GM23248 (cell line): ENCODE results near the gene RIMS1. TPM values are rescaled to one million over a fixed set of nuclear protein-coding genes. Genes with fewer than 3 reads are reported as not detected.

ENCODE experiments used
- DNase-seq: peaks from one replicate; pipeline ENCODE4 v3.0.0-alpha.2; 2015
- H2AFZ ChIP-seq: fragments of 200-600 bp; sonication (generic); 2 replicates; pipeline ENCODE4 v1.6.1; 2016; ENCODE audit warnings: antibody characterized with exemption
- H3F3A ChIP-seq: fragments of 200-600 bp; sonication (generic); 2 replicates; pipeline ENCODE4 v1.6.1; 2016; ENCODE audit warnings: mild to moderate bottlenecking, antibody characterized with exemption, mixed run types; ENCODE audit not compliant: insufficient read depth
- H3K27ac ChIP-seq: fragments of 200-600 bp; sonication (generic); 2 replicates; pipeline ENCODE4 v1.5.1; 2016; ENCODE audit warnings: mild to moderate bottlenecking
- H3K27me3 ChIP-seq: fragments of 200-600 bp; sonication (generic); replicated peaks from 2 replicates; pipeline ENCODE4 v1.6.1; 2016; ENCODE audit warnings: mild to moderate bottlenecking; ENCODE audit not compliant: insufficient read depth
- H3K36me3 ChIP-seq: fragments of 200-600 bp; sonication (generic); 2 replicates; pipeline ENCODE4 v1.6.1; 2016; ENCODE audit warnings: low read depth, mild to moderate bottlenecking
- H3K4me1 ChIP-seq: fragments of 200-600 bp; sonication (generic); 2 replicates; pipeline ENCODE4 v1.6.1; 2016; ENCODE audit warnings: mild to moderate bottlenecking; ENCODE audit not compliant: insufficient read depth
- H3K4me2 ChIP-seq: fragments of 200-600 bp; sonication (generic); one replicate; pipeline ENCODE4 v1.6.1; 2016; ENCODE audit warnings: mild to moderate bottlenecking; ENCODE audit not compliant: unreplicated experiment
- H3K4me3 ChIP-seq: fragments of 200-600 bp; sonication (generic); 2 replicates; pipeline ENCODE4 v1.5.1; 2016; ENCODE audit warnings: mild to moderate bottlenecking
- H3K79me2 ChIP-seq: fragments of 200-600 bp; sonication (generic); 2 replicates; pipeline ENCODE4 v1.6.1; 2016; ENCODE audit warnings: mild to moderate bottlenecking; ENCODE audit not compliant: insufficient read depth
- H3K9ac ChIP-seq: fragments of 200-600 bp; sonication (generic); 2 replicates; pipeline ENCODE4 v1.6.1; 2016; ENCODE audit warnings: mild to moderate bottlenecking
- H3K9me2 ChIP-seq: fragments of 200-600 bp; sonication (generic); 2 replicates; pipeline ENCODE4 v1.6.1; 2016; ENCODE audit warnings: mixed run types, mild to moderate bottlenecking, moderate library complexity; ENCODE audit not compliant: insufficient read depth
- H3K9me3 ChIP-seq: fragments of 200-600 bp; sonication (generic); one replicate; pipeline ENCODE4 v1.6.1; 2017; ENCODE audit warnings: low read depth
- H4K20me1 ChIP-seq: fragments of 200-600 bp; sonication (generic); 2 replicates; pipeline ENCODE4 v1.6.0; 2016; ENCODE audit not compliant: insufficient read depth
- EZH2 ChIP-seq: fragments of 200-600 bp; sonication (generic); IDR thresholded peaks from 2 replicates; pipeline ENCODE4 v1.6.1; 2018; ENCODE audit warnings: antibody characterized with exemption, mild to moderate bottlenecking; ENCODE audit not compliant: insufficient read depth, poor library complexity, severe bottlenecking
- EZH2phosphoT487 ChIP-seq: fragments of 200-600 bp; sonication (generic); IDR thresholded peaks from 2 replicates; pipeline ENCODE4 v1.6.1; 2018; ENCODE audit warnings: antibody characterized with exemption, moderate library complexity, mild to moderate bottlenecking, low read depth; ENCODE audit not compliant: insufficient read depth
- WGBS, 2 experiments: methylation state at CpG; one replicate each; pipeline ENCODE4 v1.1.6; 2015 to 2017; ENCODE audit warnings: low lambda C conversion rate in 2 of 2, low coverage in 1 of 2; ENCODE audit errors: missing lambda C conversion rate in 2 of 2; 5-methylcytosine and 5-hydroxymethylcytosine counted together
- in situ Hi-C: fragments of 300-500 bp; cut with MboI; formaldehyde crosslinking; loops from 2 replicates; pipeline ENCODE4 v1.15.0; 2020
- polyA plus RNA-seq: library from polyadenylated mRNA; unstranded; fragments of >200 nt; fragmentation: Nextera tagmentation; extraction: Ambion mirVana; gene quantifications from 2 replicates; pipeline ENCODE4 v1.2.1, GENCODE V29; 2016
- total RNA-seq: library from RNA; depleted of rRNA; stranded (reverse); fragments of >200 nt; shearing (Covaris generic); gene quantifications from 2 replicates; pipeline ENCODE4 v1.2.3, GENCODE V29; 2014

Gene RIMS1
- total and polyA plus RNA-seq, 2 experiments from 2014 or later: 1.8 to 10.6 TPM

- H3K36me3 ChIP-seq: no peaks in the 10 kb centered on the region
- in situ Hi-C loops: no loop called here
- 0 out of 2 replicates have a peak, but pooled peaks cover 5% of the 10 kb centered on the region for H3F3A ChIP-seq
- H3K4me3 ChIP-seq: no peak overlapping the region
- H3K9ac ChIP-seq: no peak overlapping the region
- no peak for DNase-seq
- no peaks in the 10 kb centered on the region; the same call in none of the 2 replicates for H3K27me3 ChIP-seq
- no peaks in the 10 kb centered on the region for H3K4me1 ChIP-seq
- H3K9me2 ChIP-seq: no peaks in the 10 kb centered on the region
- H3K27ac ChIP-seq: no peak overlapping the region
- H3K79me2 ChIP-seq: no peaks in the 10 kb centered on the region
- no peak overlapping the region for H2AFZ ChIP-seq
- no peak overlapping the region for H3K4me2 ChIP-seq
- WGBS, 2 experiments: 83 to 88% methylated on average over 5 of the region's 5 CpGs
- no peaks in the 10 kb centered on the region for H4K20me1 ChIP-seq
- no peaks in the 10 kb centered on the region for H3K9me3 ChIP-seq
- TF ChIP-seq EZH2phosphoT487 (no peak), EZH2 (no peak)
Observed at GRCh38 chr6:72287801-72288200, 401.5 kb downstream of the RIMS1 start.

DNA sequence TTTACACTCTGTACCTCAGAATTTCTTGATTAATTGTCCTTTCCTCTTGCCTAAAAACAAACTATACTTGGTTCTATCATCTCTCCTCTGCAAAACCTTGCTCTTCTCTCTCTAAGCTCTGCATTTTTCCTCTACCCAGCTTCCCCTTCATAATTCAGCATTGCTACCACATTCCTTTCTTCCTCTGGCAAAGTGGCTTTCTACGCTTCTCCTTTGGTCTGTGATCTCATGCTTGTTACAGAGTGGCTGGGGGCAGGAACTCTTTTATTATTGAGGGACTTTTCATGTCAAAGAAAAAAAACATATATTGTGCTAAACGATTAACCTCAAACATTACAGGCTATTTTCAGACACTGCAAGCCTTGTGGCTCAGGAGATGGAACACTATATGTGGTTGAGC is 402.2 kb downstream of the RIMS1 start:
- no peak for DNase-seq
- in situ Hi-C loops: no loop called here
- WGBS, 2 experiments: 35 to 47% methylated on average over 2 of the region's 2 CpGs
- TF ChIP-seq EZH2 (no peak), EZH2phosphoT487 (no peak)
- no peaks in the 10 kb centered on the region for H3K9me2 ChIP-seq
- no peaks in the 10 kb centered on the region for H3K79me2 ChIP-seq
- H3K9me3 ChIP-seq: no peaks in the 10 kb centered on the region
- no peaks in the 10 kb centered on the region for H3K36me3 ChIP-seq
- no peak overlapping the region for H2AFZ ChIP-seq
- H3K4me2 ChIP-seq: no peak overlapping the region
- no peak overlapping the region for H3K27ac ChIP-seq
- H3K27me3 ChIP-seq: peaks cover 4% of the 10 kb centered on the region
- no peaks in the 10 kb centered on the region for H3K4me1 ChIP-seq
- H3F3A ChIP-seq: 0 out of 2 replicates have a peak, but pooled peaks cover 5% of the 10 kb centered on the region
- H3K9ac ChIP-seq: no peak overlapping the region
- no peaks in the 10 kb centered on the region for H4K20me1 ChIP-seq
- no peak overlapping the region for H3K4me3 ChIP-seq

- in situ Hi-C loops: no loop called here
- 0 out of 2 replicates have a peak, but pooled peaks cover 5% of the 10 kb centered on the region for H3F3A ChIP-seq
- H3K79me2 ChIP-seq: no peaks in the 10 kb centered on the region
- H3K36me3 ChIP-seq: no peaks in the 10 kb centered on the region
- no peak overlapping the region for H3K9ac ChIP-seq
- TF ChIP-seq EZH2phosphoT487: no peak
- TF ChIP-seq EZH2: no peak
- 33 to 43% methylated on average over 8 of the region's 8 CpGs for WGBS, 2 experiments
- DNase-seq: no peak
- H3K9me2 ChIP-seq: no peaks in the 10 kb centered on the region
- H3K4me3 ChIP-seq: no peak overlapping the region
- peaks cover 5% of the 10 kb centered on the region for H3K27me3 ChIP-seq
- H3K9me3 ChIP-seq: no peaks in the 10 kb centered on the region
- no peaks in the 10 kb centered on the region for H4K20me1 ChIP-seq
- H3K4me1 ChIP-seq: no peaks in the 10 kb centered on the region
- H3K4me2 ChIP-seq: no peak overlapping the region
- no peak overlapping the region for H3K27ac ChIP-seq
- no peak overlapping the region for H2AFZ ChIP-seq
Observed at GRCh38 chr6:72290620-72291019, 404.3 kb downstream of the RIMS1 start.

GRCh38 chr6:72296375-72296774 is 410.0 kb downstream of the RIMS1 start:
- no peak overlapping the region for H3K4me2 ChIP-seq
- no peak for DNase-seq
- H3K9me3 ChIP-seq: no peaks in the 10 kb centered on the region
- H3K79me2 ChIP-seq: no peaks in the 10 kb centered on the region
- no peak overlapping the region for H3K9ac ChIP-seq
- no peaks in the 10 kb centered on the region for H4K20me1 ChIP-seq
- H2AFZ ChIP-seq: no peak overlapping the region
- H3K27me3 ChIP-seq: peaks cover 5% of the 10 kb centered on the region; the same call in 1 of the 2 replicates
- no peak overlapping the region for H3K27ac ChIP-seq
- H3K36me3 ChIP-seq: no peaks in the 10 kb centered on the region
- H3K4me1 ChIP-seq: no peaks in the 10 kb centered on the region
- no peak overlapping the region for H3K4me3 ChIP-seq
- in situ Hi-C loops: no loop called here
- H3K9me2 ChIP-seq: no peaks in the 10 kb centered on the region
- no peaks in the 10 kb centered on the region for H3F3A ChIP-seq
- TF ChIP-seq EZH2phosphoT487 (no peak), EZH2 (no peak)

- Histone ChIP-seq H3K9me2 (no peaks in the 10 kb centered on the region), H3K9me3 (no peaks in the 10 kb centered on the region)
- in situ Hi-C loops: no loop called here
Observed at GRCh38 chr6:72305971-72306370, 419.6 kb downstream of the RIMS1 start.

More at GRCh38 chr6:72305971-72306370, 419.6 kb downstream of the RIMS1 start:
- no peak overlapping the region for H3K4me2 ChIP-seq
- H3K9ac ChIP-seq: no peak overlapping the region
- H4K20me1 ChIP-seq: no peaks in the 10 kb centered on the region
- DNase-seq: no peak
- no peaks in the 10 kb centered on the region for H3K4me1 ChIP-seq
- H2AFZ ChIP-seq: no peak overlapping the region
- no peaks in the 10 kb centered on the region for H3F3A ChIP-seq
- no peaks in the 10 kb centered on the region for H3K36me3 ChIP-seq
- H3K79me2 ChIP-seq: no peaks in the 10 kb centered on the region
- TF ChIP-seq EZH2phosphoT487 (no peak), EZH2 (no peak)
- H3K27ac ChIP-seq: no peak overlapping the region
- no peak overlapping the region for H3K4me3 ChIP-seq
- H3K27me3 ChIP-seq: no peaks in the 10 kb centered on the region
- 41 to 43% methylated on average over 2 of the region's 2 CpGs for WGBS, 2 experiments
